NB4 (cell line): Measurements from ENCODE around the gene PLEKHF1.

ENCODE experiments used
- CTCF ChIP-seq: IDR thresholded peaks from one replicate; pipeline ENCODE4 v1.5.1; 2012; ENCODE audit warnings: low read depth, low read length
- MYC ChIP-seq: IDR thresholded peaks from 2 replicates; pipeline ENCODE4 v1.6.1; 2011; ENCODE audit warnings: low read depth, low read length
- POLR2A ChIP-seq: IDR thresholded peaks from 2 replicates; pipeline ENCODE4 v1.6.1; 2011; ENCODE audit warnings: mild to moderate bottlenecking; ENCODE audit not compliant: insufficient read length; ENCODE audit errors: extremely low read depth
- TF ChIP-seq, protein P1 (sequence below): IDR thresholded peaks from 2 replicates; pipeline ENCODE4 v1.6.1; 2011; ENCODE audit warnings: low read depth, low read length

DNA sequence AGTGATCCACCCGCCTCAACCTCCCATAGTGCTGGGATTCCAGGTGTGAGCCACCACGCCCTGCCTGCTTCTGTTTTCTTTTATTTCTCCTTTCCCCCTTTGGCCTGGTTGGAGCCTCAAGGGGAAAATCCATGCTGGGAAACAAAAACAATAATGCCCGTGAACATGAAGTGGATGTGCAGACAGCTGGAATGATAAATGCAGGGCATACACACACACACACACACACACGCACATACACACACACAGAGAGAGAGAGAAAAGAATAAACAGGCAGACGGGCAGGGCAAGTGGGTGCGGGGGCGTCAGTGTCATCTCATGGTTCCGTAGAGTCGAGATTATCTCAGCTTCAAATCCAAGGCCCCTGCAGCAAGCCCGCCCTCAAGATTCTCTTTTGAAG is 4.4 kb upstream of the PLEKHF1 start:
- TF ChIP-seq CTCF (no peak), POLR2A (no peak), MYC (no peak)
- TF ChIP-seq, protein P1, sequence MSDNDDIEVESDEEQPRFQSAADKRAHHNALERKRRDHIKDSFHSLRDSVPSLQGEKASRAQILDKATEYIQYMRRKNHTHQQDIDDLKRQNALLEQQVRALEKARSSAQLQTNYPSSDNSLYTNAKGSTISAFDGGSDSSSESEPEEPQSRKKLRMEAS: no peak
